ENCODE data around the gene AVPR1A. TPM values are rescaled to one million over a fixed set of nuclear protein-coding genes. Genes with fewer than 3 reads are reported as not detected.

The AVPR1A gene
- total RNA-seq, 1 donor from 2014 or later = not detected

GRCh38 chr12:63129927-63130326 is 21.1 kb downstream of the AVPR1A start:
- H3K4me3 Mint-ChIP-seq = no peak overlapping the region
- TF ChIP-seq CTCF (conservative IDR thresholded peaks at IDR 0.05) = no peak

GRCh38 chr12:63124778-63125177 is 26.2 kb downstream of the AVPR1A start:
- no peak for DNase-seq (ENCODE audit: low read depth, low spot score)
- Mint-ChIP-seq H3K9me3 (no peaks in the 10 kb centered on the region), H3K36me3 (ENCODE audit: low read depth) (no peaks in the 10 kb centered on the region), H3K27me3 (ENCODE audit: low read depth) (peaks cover 2% of the 10 kb centered on the region), H3K4me3 (no peak overlapping the region), H3K4me1 (no peaks in the 10 kb centered on the region), H3K27ac (ENCODE audit: unreplicated experiment) (no peak overlapping the region)
- no peak for TF ChIP-seq CTCF (conservative IDR thresholded peaks at IDR 0.05)

More at GRCh38 chr12:63129927-63130326, 21.1 kb downstream of the AVPR1A start:
- Mint-ChIP-seq H3K9me3 (no peaks in the 10 kb centered on the region), H3K27ac (ENCODE audit: unreplicated experiment) (no peak overlapping the region), H3K27me3 (ENCODE audit: low read depth) (peaks cover 2% of the 10 kb centered on the region), H3K36me3 (ENCODE audit: low read depth) (no peaks in the 10 kb centered on the region), H3K4me1 (no peaks in the 10 kb centered on the region)
- no peak for DNase-seq (ENCODE audit: low read depth, low spot score)

GRCh38 chr12:63103494-63104131 is 47.4 kb downstream of the AVPR1A start:
- H3K9me3 Mint-ChIP-seq = no peaks in the 10 kb centered on the region
- TF ChIP-seq CTCF (conservative IDR thresholded peaks at IDR 0.05) = peak; percentile 94
- no peak overlapping the region for H3K27ac Mint-ChIP-seq (ENCODE audit: unreplicated experiment)
- no peak for DNase-seq (ENCODE audit: low read depth, low spot score)
- no peaks in the 10 kb centered on the region for H3K27me3 Mint-ChIP-seq (ENCODE audit: low read depth)
- H3K4me1 Mint-ChIP-seq = peaks cover 3% of the 10 kb centered on the region
- H3K36me3 Mint-ChIP-seq (ENCODE audit: low read depth) = no peaks in the 10 kb centered on the region
- H3K4me3 Mint-ChIP-seq = no peak overlapping the region

- no peaks in the 10 kb centered on the region for H3K27me3 Mint-ChIP-seq (ENCODE audit: low read depth)
- no peaks in the 10 kb centered on the region for H3K36me3 Mint-ChIP-seq (ENCODE audit: low read depth)
- H3K9me3 Mint-ChIP-seq = no peaks in the 10 kb centered on the region
- peaks cover 3% of the 10 kb centered on the region for H3K4me1 Mint-ChIP-seq
- DNase-seq (ENCODE audit: low read depth, low spot score) = no peak
- TF ChIP-seq CTCF (conservative IDR thresholded peaks at IDR 0.05) = no peak
- no peak overlapping the region for H3K27ac Mint-ChIP-seq (ENCODE audit: unreplicated experiment)
- H3K4me3 Mint-ChIP-seq = no peak overlapping the region
Observed at GRCh38 chr12:63101920-63102319, 49.1 kb downstream of the AVPR1A start.

GRCh38 chr12:63098851-63099250 is 52.1 kb downstream of the AVPR1A start:
- H3K36me3 Mint-ChIP-seq (ENCODE audit: low read depth) = no peaks in the 10 kb centered on the region
- no peaks in the 10 kb centered on the region for H3K27me3 Mint-ChIP-seq (ENCODE audit: low read depth)
- no peak overlapping the region for H3K27ac Mint-ChIP-seq (ENCODE audit: unreplicated experiment)
- no peaks in the 10 kb centered on the region for H3K9me3 Mint-ChIP-seq
- H3K4me3 Mint-ChIP-seq = no peak overlapping the region
- no peak for TF ChIP-seq CTCF (conservative IDR thresholded peaks at IDR 0.05)
- no peak for DNase-seq (ENCODE audit: low read depth, low spot score)
- H3K4me1 Mint-ChIP-seq = peaks cover 3% of the 10 kb centered on the region
